Subcutaneous adipose tissue (tissue), 4 donors: ENCODE data around the gene HES2. TPM values are rescaled to one million over a fixed set of nuclear protein-coding genes. Genes with fewer than 3 reads are reported as not detected.

Source experiments
- CTCF ChIP-seq: fragments of 450-650 bp; IDR thresholded peaks from one replicate; pipeline ENCODE4 v1.5.1; 2016; ENCODE audit warnings: low read depth, mild to moderate bottlenecking, control low read depth, antibody characterized with exemption, moderate library complexity
- total RNA-seq, 4 donors: library from RNA; depleted of rRNA; stranded (reverse); fragments of >200 nt; gene quantifications; one replicate each; pipeline ENCODE4 v1.1.0, GENCODE V29; 2016

HES2 gene
- under 1 TPM in 3 of 4 donors, not detected in 1; under 0.01 to 0.19 (median 0.17) TPM for total RNA-seq

DNA sequence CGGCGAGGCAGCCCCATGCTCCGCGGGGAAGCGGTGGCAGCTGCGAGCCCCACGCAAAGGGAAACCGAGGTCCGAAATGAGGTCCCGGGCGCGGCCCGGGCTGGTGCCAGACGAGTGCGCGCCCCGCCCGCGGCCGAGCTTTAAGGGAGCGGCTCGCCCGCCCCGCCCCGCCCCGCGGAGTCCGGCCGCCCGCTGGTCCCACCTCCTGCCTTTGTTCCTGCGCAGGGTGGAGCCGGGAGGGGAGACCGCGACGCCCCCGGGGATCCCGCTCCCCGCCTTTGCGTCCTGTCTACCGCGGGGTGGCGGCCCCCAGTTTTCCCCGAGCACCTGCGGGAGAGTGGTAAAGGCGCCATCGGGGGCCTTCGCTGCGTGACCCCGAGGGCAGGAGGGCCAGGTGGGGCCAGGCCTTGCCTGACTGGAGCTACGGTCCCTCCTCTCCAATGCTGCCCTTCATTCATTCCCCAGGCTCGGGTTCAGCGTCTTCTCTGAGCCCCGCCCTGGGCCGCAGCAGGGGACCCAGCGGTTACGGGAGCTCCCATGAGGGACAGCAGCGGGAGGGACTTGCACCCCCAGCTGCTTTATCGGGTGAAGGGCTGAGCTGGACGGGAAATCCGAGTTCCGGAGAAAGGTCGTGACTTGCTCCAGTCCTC lies at the start of gene HES2:
HES2 (minus strand) TSS at position 116 of the 650 bp plus-strand sequence; CDS start at position 17, 99 bp downstream.
- no peak for TF ChIP-seq CTCF

DNA sequence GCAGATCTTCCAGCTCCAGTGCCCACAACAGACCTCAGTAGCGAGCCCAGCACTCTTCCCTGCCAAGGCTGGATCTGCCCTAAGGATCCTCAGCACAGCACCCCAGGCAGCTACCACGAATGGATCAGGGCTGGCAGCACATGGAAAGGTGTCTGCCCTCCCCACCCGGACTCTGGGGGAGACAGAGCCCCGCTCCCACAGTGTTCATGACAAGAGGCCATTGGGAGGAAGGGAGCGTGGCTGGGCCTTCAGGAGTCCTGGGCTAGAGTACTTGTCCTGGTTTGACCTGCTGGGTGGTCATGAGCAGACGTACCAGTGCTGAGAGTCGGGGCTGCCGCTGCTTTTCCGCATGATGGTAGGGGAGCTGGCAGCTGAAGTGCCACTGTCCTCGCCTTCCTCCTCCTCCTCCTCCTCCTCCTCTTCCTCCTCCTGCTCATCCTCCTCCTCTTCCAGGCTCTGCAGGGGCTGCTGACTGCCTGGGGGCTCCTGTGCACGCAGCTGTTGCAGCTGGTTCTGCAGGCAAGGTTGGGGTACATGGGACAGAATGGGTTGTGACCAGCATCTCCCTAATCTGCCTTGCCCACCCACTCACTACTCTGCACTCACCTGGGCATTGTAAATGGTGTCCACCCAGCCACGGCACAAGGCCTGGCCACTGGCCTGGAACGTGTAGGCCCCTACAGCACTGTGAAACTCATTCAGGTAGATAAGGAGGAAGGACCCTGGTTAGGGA lies 49.2 kb upstream of the HES2 start:
- no peak for TF ChIP-seq CTCF

DNA sequence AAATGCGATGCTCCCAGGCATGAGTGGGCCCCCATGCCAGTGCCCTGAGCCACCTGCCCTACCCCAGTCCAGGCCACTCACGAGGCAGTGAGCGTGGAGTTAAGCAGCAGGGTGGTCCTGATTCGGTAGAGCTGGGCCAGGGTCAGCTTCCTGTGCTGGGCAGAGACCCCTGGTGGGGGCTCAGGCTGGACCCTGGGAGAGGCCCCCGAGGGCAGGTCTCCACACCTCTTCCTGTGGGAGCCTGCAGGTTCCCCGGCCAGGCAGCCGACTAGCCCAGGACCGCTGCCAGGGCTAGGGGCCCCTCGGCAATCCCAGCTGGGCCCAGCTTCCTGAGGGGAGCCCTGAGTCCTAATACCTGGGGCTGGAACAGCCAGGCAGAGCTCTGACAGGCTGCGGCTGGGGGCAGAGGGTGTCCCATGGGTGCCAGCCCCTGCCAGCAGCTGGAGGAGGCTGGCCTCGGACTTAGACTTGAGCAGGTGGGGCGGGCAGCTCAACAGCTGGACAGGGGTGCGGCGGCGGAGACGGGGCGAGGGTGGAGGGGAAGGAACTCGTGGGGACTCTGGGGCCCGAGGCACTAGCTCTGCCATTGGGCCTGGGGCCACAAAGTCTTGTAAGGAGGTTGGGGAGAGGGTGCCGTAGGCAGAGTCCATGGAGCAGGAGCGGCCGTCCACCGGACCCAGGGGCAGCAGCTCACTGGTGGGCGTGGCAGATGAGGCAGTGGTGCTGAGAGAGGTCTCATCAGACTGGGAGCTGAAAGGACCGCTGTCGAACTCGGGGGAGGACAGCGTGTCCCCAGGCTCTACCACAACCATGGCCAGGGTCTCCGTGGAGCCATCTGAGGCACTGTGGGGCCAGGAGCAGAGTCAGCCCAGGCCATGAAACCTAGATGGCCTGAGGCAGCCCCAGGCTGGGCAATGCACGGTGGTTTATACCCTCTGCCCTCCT lies 48.3 kb upstream of the HES2 start:
- no peak for TF ChIP-seq CTCF

DNA sequence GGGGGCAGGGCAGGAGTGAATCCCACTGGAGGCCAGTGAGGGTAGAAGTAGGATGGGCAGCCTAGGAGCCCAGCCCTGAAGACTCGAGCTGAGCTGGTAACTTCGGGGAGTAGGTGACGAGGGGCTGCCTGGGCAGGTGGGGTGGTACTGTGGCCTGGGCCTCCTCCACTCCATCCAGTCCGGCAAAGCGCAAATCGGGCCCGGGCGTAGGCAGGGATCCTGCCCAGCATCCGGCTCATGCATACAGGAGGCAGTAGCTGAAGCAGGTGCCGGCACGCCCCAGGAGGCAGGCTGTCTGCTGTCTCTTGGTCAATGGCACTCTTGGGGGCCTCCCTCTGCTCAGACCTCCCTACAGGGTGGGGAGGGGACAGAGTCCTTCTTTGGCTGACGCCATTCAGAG lies 47.5 kb upstream of the HES2 start:
- no peak for TF ChIP-seq CTCF

GRCh38 chr1:6466751-6467150 lies 47.0 kb upstream of the HES2 start:
- no peak for TF ChIP-seq CTCF

DNA sequence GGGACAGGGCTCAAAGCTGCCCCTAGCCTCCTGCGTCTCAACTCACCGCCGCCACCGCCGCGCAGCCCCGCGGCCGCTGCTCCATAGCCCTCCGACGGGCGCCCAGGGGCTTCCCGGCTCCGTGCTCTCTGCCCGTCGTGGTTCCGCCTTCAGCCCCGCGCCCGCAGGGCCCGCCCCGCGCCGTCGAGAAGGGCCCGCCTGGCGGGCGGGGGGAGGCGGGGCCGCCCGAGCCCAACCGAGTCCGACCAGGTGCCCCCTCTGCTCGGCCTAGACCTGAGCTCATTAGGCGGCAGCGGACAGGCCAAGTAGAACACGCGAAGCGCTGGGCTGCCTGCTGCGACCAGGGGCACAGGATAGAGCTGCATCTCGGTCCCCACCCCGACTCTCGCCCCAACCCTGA lies 46.3 kb upstream of the HES2 start, which contains the start of gene TNFRSF25:
TNFRSF25 (minus strand) TSS at position 151 of the 400 bp plus-strand sequence; CDS start at position 85, 66 bp downstream.
- TF ChIP-seq CTCF: no peak
